ENCODE measurements around the gene FBXO10.

Gene FBXO10

GRCh38 chr9:37621273-37622121, 45.3 kb upstream of the FBXO10 start:
- no peak for DNase-seq (ENCODE audit: low read depth)
- no peak overlapping the region for H3K4me3 ChIP-seq (ENCODE audit: low read length)
- no peak for TF ChIP-seq CTCF (IDR thresholded peaks at IDR 0.05; ENCODE audit: insufficient read depth, low read depth, low read length, missing control alignments)

GRCh38 chr9:37620396-37620795, 44.2 kb upstream of the FBXO10 start:
- DNase-seq (ENCODE audit: low read depth): no peak
- H3K4me3 ChIP-seq (ENCODE audit: low read length): no peak overlapping the region
- TF ChIP-seq CTCF (IDR thresholded peaks at IDR 0.05; ENCODE audit: insufficient read depth, low read depth, low read length, missing control alignments): no peak

DNA sequence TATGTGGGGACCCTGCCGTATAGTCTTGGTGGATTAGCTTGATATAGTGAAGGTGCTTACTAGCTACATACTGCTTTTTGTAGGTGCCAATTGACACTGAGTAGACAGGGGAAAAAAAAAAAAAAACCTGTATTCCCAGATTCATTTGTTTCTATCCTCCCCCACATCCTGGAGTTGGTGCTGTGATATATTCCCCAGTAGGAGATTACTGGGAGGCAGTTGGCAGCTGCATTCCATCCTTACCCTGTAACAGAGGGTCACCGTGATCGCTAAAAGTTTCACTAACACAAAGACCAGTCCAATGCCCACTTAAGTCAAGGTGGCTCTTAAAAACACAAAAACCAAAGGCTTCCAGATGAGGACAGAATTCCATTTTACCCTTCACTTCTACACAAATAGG, 43.6 kb upstream of the FBXO10 start:
- no peak for DNase-seq (ENCODE audit: low read depth)
- TF ChIP-seq CTCF (IDR thresholded peaks at IDR 0.05; ENCODE audit: insufficient read depth, low read depth, low read length, missing control alignments): no peak
- no peak overlapping the region for H3K4me3 ChIP-seq (ENCODE audit: low read length)

GRCh38 chr9:37618817-37619216, 42.6 kb upstream of the FBXO10 start:
- peak; percentile 68 for DNase-seq (ENCODE audit: low read depth)
- H3K4me3 ChIP-seq (ENCODE audit: low read length): no peak overlapping the region
- no peak for TF ChIP-seq CTCF (IDR thresholded peaks at IDR 0.05; ENCODE audit: insufficient read depth, low read depth, low read length, missing control alignments)

DNA sequence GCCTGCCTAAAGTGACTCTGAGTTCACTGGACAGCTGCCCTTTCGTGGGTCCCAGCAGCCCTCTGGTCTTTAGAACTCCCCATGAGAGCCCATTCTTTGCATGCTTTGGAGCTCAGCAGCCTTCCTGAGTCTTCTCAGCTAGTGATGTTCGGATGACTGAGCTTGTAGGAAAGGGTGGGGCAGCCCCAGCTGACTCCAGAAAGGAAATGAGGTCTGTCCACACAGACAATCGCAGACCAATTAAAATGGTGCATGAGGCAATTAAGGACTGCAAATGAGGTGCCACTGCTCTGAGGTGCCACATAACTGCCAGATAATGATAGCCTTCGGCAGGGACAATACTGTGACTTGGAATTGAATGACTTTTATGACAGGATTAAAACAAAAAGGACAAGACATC, 41.7 kb upstream of the FBXO10 start:
- no peak for TF ChIP-seq CTCF (IDR thresholded peaks at IDR 0.05; ENCODE audit: insufficient read depth, low read depth, low read length, missing control alignments)
- no peak overlapping the region for H3K4me3 ChIP-seq (ENCODE audit: low read length)
- peak; percentile 48 for DNase-seq (ENCODE audit: low read depth)

GRCh38 chr9:37617161-37617560, 41.0 kb upstream of the FBXO10 start:
- H3K4me3 ChIP-seq (ENCODE audit: low read length): no peak overlapping the region
- TF ChIP-seq CTCF (IDR thresholded peaks at IDR 0.05; ENCODE audit: insufficient read depth, low read depth, low read length, missing control alignments): no peak
- DNase-seq (ENCODE audit: low read depth): no peak

DNA sequence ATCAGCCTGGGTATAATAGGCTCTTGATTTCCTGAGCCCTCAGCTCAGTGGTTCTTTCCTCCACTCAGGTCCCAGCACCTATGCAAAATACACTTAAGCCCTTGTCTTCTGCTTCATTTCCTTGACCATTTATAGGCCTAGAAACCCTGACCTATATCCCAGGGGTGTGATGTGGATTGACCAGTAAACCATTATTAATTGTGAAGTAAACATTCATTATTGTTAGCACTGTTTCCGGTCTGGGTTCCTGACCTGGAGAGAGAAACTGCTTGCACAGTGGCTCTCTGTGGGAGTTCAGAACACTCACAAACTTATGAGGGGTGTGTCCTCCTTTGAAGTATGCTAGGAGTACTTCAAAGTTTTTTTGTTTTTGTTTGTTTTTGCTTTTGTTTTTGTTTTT, 35.8 kb upstream of the FBXO10 start:
- H3K4me3 ChIP-seq (ENCODE audit: low read length): no peak overlapping the region
- no peak for TF ChIP-seq CTCF (IDR thresholded peaks at IDR 0.05; ENCODE audit: insufficient read depth, low read depth, low read length, missing control alignments)
- DNase-seq (ENCODE audit: low read depth): no peak
